OCI-LY1 (cell line): ENCODE measurements around the gene GUK1.

Experiments
- H2AFZ ChIP-seq: fragments of 200-600 bp; sonication (generic), shearing (Covaris generic); 2 replicates; pipeline ENCODE4 v1.6.0; 2014; ENCODE audit warnings: antibody characterized with exemption, mild to moderate bottlenecking, low read length
- H3F3A ChIP-seq: fragments of 200-600 bp; sonication (generic), shearing (Covaris generic); 2 replicates; pipeline ENCODE4 v1.6.0; 2014; ENCODE audit warnings: mild to moderate bottlenecking, antibody characterized with exemption, low read length, moderate library complexity; ENCODE audit not compliant: insufficient read depth
- H3K27ac ChIP-seq: fragments of 200-600 bp; sonication (generic); 2 replicates; pipeline ENCODE4 v1.5.1; 2014; ENCODE audit warnings: low read length, mixed run types, mild to moderate bottlenecking, low read depth; ENCODE audit not compliant: poor library complexity, severe bottlenecking
- H3K27me3 ChIP-seq: fragments of 200-600 bp; sonication (generic); 2 replicates; pipeline ENCODE4 v1.6.0; 2014; ENCODE audit warnings: antibody characterized with exemption, mild to moderate bottlenecking, low read length, moderate library complexity; ENCODE audit not compliant: insufficient read depth
- H3K36me3 ChIP-seq: fragments of 200-600 bp; sonication (generic); 2 replicates; pipeline ENCODE4 v1.6.1; 2014; ENCODE audit warnings: mild to moderate bottlenecking, antibody characterized with exemption, low read length, moderate library complexity, mixed read lengths; ENCODE audit not compliant: insufficient read depth
- H3K4me1 ChIP-seq: fragments of 200-600 bp; sonication (generic); 2 replicates; pipeline ENCODE4 v1.5.1; 2014; ENCODE audit warnings: mild to moderate bottlenecking, low read length, moderate library complexity; ENCODE audit not compliant: insufficient read depth, severe bottlenecking
- H3K4me2 ChIP-seq: fragments of 200-600 bp; sonication (generic), shearing (Covaris generic); 2 replicates; pipeline ENCODE4 v1.6.1; 2014; ENCODE audit warnings: low read length
- H3K4me3 ChIP-seq: fragments of 200-600 bp; sonication (generic); 2 replicates; pipeline ENCODE4 v1.5.1; 2014; ENCODE audit warnings: low read length, low read depth, mild to moderate bottlenecking, mixed read lengths; ENCODE audit not compliant: poor library complexity, severe bottlenecking
- H3K79me2 ChIP-seq: fragments of 200-600 bp; shearing (Covaris generic); 2 replicates; pipeline ENCODE4 v1.6.1; 2016; ENCODE audit warnings: mixed run types, low read length, mixed read lengths; ENCODE audit not compliant: insufficient read depth
- H3K9ac ChIP-seq: fragments of 200-600 bp; sonication (generic), shearing (Covaris generic); 2 replicates; pipeline ENCODE4 v1.6.1; 2014; ENCODE audit warnings: mild to moderate bottlenecking, low read length, mixed read lengths
- H3K9me2 ChIP-seq: fragments of 200-600 bp; sonication (generic), shearing (Covaris generic); 2 replicates; pipeline ENCODE4 v1.6.1; 2014; ENCODE audit warnings: low read depth, mild to moderate bottlenecking, low read length, mixed read lengths
- H3K9me3 ChIP-seq: fragments of 200-600 bp; shearing (Covaris generic); 2 replicates; pipeline ENCODE4 v1.6.1; 2014; ENCODE audit warnings: low read length, mixed read lengths
- H4K20me1 ChIP-seq: fragments of 200-600 bp; sonication (generic), shearing (Covaris generic); 2 replicates; pipeline ENCODE4 v1.6.0; 2016; ENCODE audit warnings: mild to moderate bottlenecking, low read length; ENCODE audit not compliant: insufficient read depth
- EZH2 ChIP-seq: fragments of 200-600 bp; sonication (generic), shearing (Covaris generic); IDR thresholded peaks from 2 replicates; pipeline ENCODE4 v1.8.0; 2017; ENCODE audit warnings: borderline replicate concordance, mixed run types, mild to moderate bottlenecking, antibody characterized with exemption, low read length, moderate library complexity, mixed read lengths
- TF ChIP-seq, protein P1 (sequence below): fragments of 200-600 bp; sonication (generic), shearing (Covaris generic); IDR thresholded peaks from 2 replicates; pipeline ENCODE4 v1.5.1; 2017; ENCODE audit warnings: mild to moderate bottlenecking, antibody characterized with exemption, low read length, moderate library complexity, mixed read lengths

Gene GUK1

DNA sequence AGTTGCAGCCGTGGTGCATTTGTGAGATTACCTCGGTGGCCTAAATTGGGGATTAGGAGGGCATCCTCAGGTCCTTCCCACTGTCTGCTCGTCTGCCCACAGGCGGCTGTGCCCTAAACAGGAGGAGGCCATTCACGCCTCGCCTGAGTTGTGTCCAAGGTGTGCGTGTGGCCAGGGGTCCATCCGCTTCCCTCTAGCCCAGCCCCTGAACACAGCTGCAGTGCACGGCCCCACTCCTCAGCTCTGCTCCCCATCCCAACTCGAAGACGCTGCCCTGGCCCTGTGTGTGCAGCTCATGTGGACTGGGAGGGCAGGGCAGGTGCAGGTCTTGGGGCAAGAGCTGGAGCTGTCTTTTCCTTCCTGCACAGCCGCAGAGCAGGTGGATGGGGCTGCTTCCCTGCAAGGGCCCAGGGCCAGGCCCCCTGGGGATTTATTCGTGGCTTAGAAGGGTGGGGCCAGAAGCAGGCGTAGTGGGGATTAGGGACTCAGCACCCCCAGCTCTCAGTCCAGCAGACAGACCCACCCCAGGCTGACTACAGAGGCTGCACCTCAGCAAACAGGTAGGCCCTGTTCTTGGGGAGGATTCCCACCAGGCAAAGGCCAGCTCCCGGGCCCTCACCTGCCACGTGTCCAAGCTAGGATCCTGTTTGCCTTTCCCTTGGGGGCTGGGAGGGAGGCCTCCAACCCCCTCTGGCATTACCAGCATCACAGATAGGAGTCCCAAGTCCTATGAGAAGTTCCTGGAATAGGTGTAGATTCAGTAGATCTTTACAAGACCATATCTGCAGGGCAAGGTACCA, 4.3 kb downstream of the GUK1 start:
- H3K4me1 ChIP-seq = peaks cover 42% of the 10 kb centered on the region

GRCh38 chr1:228144993-228145343, 4.9 kb downstream of the GUK1 start:
- Histone ChIP-seq H3K4me2 (no peak overlapping the region), H3F3A (no peaks in the 10 kb centered on the region), H3K9ac (no peak overlapping the region), H3K9me2 (no peaks in the 10 kb centered on the region), H3K27ac (no peak overlapping the region), H4K20me1 (no peaks in the 10 kb centered on the region), H3K4me3 (no peak overlapping the region), H3K27me3 (no peaks in the 10 kb centered on the region), H3K36me3 (peaks cover 14% of the 10 kb centered on the region; the same call in 1 of the 2 replicates), H3K79me2 (peaks cover 27% of the 10 kb centered on the region; the same call in 1 of the 2 replicates), H3K4me1 (peaks cover 40% of the 10 kb centered on the region), H3K9me3 (no peaks in the 10 kb centered on the region), H2AFZ (no peak overlapping the region)
- TF ChIP-seq, protein P1, sequence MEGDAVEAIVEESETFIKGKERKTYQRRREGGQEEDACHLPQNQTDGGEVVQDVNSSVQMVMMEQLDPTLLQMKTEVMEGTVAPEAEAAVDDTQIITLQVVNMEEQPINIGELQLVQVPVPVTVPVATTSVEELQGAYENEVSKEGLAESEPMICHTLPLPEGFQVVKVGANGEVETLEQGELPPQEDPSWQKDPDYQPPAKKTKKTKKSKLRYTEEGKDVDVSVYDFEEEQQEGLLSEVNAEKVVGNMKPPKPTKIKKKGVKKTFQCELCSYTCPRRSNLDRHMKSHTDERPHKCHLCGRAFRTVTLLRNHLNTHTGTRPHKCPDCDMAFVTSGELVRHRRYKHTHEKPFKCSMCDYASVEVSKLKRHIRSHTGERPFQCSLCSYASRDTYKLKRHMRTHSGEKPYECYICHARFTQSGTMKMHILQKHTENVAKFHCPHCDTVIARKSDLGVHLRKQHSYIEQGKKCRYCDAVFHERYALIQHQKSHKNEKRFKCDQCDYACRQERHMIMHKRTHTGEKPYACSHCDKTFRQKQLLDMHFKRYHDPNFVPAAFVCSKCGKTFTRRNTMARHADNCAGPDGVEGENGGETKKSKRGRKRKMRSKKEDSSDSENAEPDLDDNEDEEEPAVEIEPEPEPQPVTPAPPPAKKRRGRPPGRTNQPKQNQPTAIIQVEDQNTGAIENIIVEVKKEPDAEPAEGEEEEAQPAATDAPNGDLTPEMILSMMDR = no peak
- TF ChIP-seq EZH2 = no peak

More for the DNA sequence above, 4.3 kb downstream of the GUK1 start:
- H3K4me2 ChIP-seq = no peak overlapping the region
- H3K79me2 ChIP-seq = peaks cover 27% of the 10 kb centered on the region; the same call in 1 of the 2 replicates
- no peak overlapping the region for H2AFZ ChIP-seq
- H3K36me3 ChIP-seq = peaks cover 14% of the 10 kb centered on the region; the same call in 1 of the 2 replicates
- TF ChIP-seq, protein P1 = no peak
- no peak for TF ChIP-seq EZH2
- H3K27me3 ChIP-seq = no peaks in the 10 kb centered on the region
- H3K9me2 ChIP-seq = no peaks in the 10 kb centered on the region
- no peaks in the 10 kb centered on the region for H3K9me3 ChIP-seq
- no peaks in the 10 kb centered on the region for H4K20me1 ChIP-seq
- no peak overlapping the region for H3K4me3 ChIP-seq
- no peak overlapping the region for H3K27ac ChIP-seq
- H3K9ac ChIP-seq = no peak overlapping the region
- no peaks in the 10 kb centered on the region for H3F3A ChIP-seq

DNA sequence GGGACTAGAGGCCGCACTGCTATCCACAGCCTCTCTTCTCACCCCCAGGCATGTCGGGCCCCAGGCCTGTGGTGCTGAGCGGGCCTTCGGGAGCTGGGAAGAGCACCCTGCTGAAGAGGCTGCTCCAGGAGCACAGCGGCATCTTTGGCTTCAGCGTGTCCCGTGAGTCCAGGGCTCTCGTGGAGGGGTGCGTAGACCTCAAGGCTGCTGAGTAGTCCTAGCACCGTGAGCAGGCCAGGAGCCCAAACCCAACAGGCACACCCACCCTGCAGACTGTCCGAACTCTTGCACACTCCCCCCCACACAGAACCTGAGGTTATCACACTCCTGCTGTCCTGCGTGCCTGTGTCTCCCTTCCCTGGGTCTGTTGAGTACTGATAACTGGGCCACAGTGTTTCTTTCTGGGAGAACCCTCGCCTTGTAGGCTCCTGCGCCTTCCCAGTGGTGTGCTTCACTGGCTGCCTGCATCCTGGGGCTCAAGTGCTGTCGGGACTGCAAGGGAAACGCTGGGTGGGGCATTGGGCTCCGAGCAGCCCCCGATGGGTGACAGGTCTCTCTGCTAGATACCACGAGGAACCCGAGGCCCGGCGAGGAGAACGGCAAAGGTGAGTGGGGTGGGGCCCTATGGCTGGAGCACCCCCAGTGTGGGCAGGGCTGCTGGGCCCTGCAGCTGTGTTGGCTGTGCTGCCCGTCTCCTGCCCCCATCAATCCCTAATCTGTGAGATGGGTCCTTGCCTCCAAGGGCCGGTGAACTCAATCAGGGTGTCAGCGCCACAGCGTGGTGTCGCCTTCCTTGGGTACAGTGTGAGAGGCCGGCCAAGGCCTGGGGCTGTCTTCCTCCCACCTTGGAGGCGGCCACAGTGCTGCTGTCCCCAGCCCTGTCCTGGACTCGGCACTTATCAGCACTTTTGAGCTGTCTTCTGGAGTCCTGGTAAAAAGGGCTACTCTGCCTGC, 5.7 kb downstream of the GUK1 start:
- H3K9me2 ChIP-seq = no peaks in the 10 kb centered on the region
- H3K79me2 ChIP-seq = peaks cover 25% of the 10 kb centered on the region; the same call in 1 of the 2 replicates
- H4K20me1 ChIP-seq = no peaks in the 10 kb centered on the region
- no peaks in the 10 kb centered on the region for H3K27me3 ChIP-seq
- no peak overlapping the region for H3K9ac ChIP-seq
- TF ChIP-seq, protein P1 = no peak
- TF ChIP-seq EZH2 = no peak
- peaks cover 40% of the 10 kb centered on the region for H3K4me1 ChIP-seq
- peaks cover 14% of the 10 kb centered on the region; the same call in 1 of the 2 replicates for H3K36me3 ChIP-seq
- no peak overlapping the region for H2AFZ ChIP-seq
- no peaks in the 10 kb centered on the region for H3K9me3 ChIP-seq
- no peak overlapping the region for H3K4me3 ChIP-seq
- H3K4me2 ChIP-seq = no peak overlapping the region
- H3K27ac ChIP-seq = no peak overlapping the region
- H3F3A ChIP-seq = no peaks in the 10 kb centered on the region
